H9 (cell line): Measurements from ENCODE around the gene TBC1D5. TPM values are rescaled to one million over a fixed set of nuclear protein-coding genes. Genes with fewer than 3 reads are reported as not detected.
"Not testable (repeated sequence)": the region's sequence is repeated elsewhere in the genome, so short reads cannot be mapped to it uniquely, and the experiment has no call there.

ENCODE experiments used
- DNase-seq: peaks from one replicate; pipeline ENCODE4 v3.0.0-alpha.2; 2017
- H2AFZ ChIP-seq: one replicate; pipeline ENCODE4 v1.6.1; 2013; ENCODE audit warnings: mild to moderate bottlenecking, low read length, control low read depth, moderate library complexity
- H2AK5ac ChIP-seq: 2 replicates; pipeline ENCODE4 v1.6.1; 2013; ENCODE audit warnings: low read length, control low read depth, mixed read lengths; ENCODE audit not compliant: insufficient read length
- H2BK120ac ChIP-seq: one replicate; pipeline ENCODE4 v1.6.1; 2013; ENCODE audit warnings: low read depth, mild to moderate bottlenecking, low read length, control low read depth, inconsistent platforms; ENCODE audit not compliant: poor library complexity, severe bottlenecking
- H2BK12ac ChIP-seq: 2 replicates; pipeline ENCODE4 v1.6.1; 2013; ENCODE audit warnings: low read length, control low read depth, mixed read lengths, low read depth; ENCODE audit not compliant: insufficient read length
- H2BK15ac ChIP-seq: 2 replicates; pipeline ENCODE4 v1.6.1; 2013; ENCODE audit warnings: low read depth, low read length, control low read depth
- H2BK20ac ChIP-seq: one replicate; pipeline ENCODE4 v1.6.1; 2013; ENCODE audit warnings: low read depth, mild to moderate bottlenecking, low read length, control low read depth, inconsistent platforms; ENCODE audit not compliant: poor library complexity, severe bottlenecking
- H2BK5ac ChIP-seq: 2 replicates; pipeline ENCODE4 v1.6.1; 2013; ENCODE audit warnings: low read length, control low read depth, mixed read lengths; ENCODE audit not compliant: insufficient read length
- H3K14ac ChIP-seq: 2 replicates; pipeline ENCODE4 v1.6.1; 2013; ENCODE audit warnings: low read length, control low read depth; ENCODE audit not compliant: insufficient read depth
- H3K18ac ChIP-seq: 2 replicates; pipeline ENCODE4 v1.6.1; 2013; ENCODE audit warnings: low read depth, mild to moderate bottlenecking, mixed read lengths, low read length, control low read depth; ENCODE audit not compliant: insufficient read length
- H3K23ac ChIP-seq: 2 replicates; pipeline ENCODE4 v1.6.1; 2013; ENCODE audit warnings: low read length, control low read depth, mixed read lengths, low read depth; ENCODE audit not compliant: insufficient read length
- H3K23me2 ChIP-seq: 2 replicates; pipeline ENCODE4 v1.6.1; 2013; ENCODE audit warnings: low read depth, mild to moderate bottlenecking, mixed read lengths, low read length, control low read depth; ENCODE audit not compliant: insufficient read length, poor library complexity, severe bottlenecking
- H3K27ac ChIP-seq: 2 replicates; pipeline ENCODE4 v1.5.1; 2013; ENCODE audit warnings: low read length, control low read depth, mixed read lengths, low read depth; ENCODE audit not compliant: insufficient read length
- H3K27me3 ChIP-seq: 2 replicates; pipeline ENCODE4 v1.6.1; 2013; ENCODE audit warnings: low read length, control low read depth, inconsistent platforms; ENCODE audit not compliant: insufficient read depth
- H3K4ac ChIP-seq: 2 replicates; pipeline ENCODE4 v1.6.1; 2013; ENCODE audit warnings: low read depth, mild to moderate bottlenecking, control low read depth, inconsistent platforms, low read length, moderate library complexity
- H3K4me1 ChIP-seq: 2 replicates; pipeline ENCODE4 v1.6.1; 2013; ENCODE audit warnings: low read length, control low read depth, inconsistent platforms; ENCODE audit not compliant: insufficient read depth
- H3K4me2 ChIP-seq: 2 replicates; pipeline ENCODE4 v1.6.1; 2013; ENCODE audit warnings: low read length, control low read depth, mixed read lengths; ENCODE audit not compliant: insufficient read length, insufficient read depth
- H3K56ac ChIP-seq: 2 replicates; pipeline ENCODE4 v1.6.1; 2013; ENCODE audit warnings: low read depth, mild to moderate bottlenecking, mixed read lengths, low read length, control low read depth; ENCODE audit not compliant: insufficient read length
- H3K79me1 ChIP-seq: 2 replicates; pipeline ENCODE4 v1.6.1; 2013; ENCODE audit warnings: low read depth, mild to moderate bottlenecking, moderate library complexity, low read length, control low read depth, inconsistent platforms; ENCODE audit not compliant: insufficient read depth, poor library complexity, severe bottlenecking
- H3K79me2 ChIP-seq: 2 replicates; pipeline ENCODE4 v1.6.1; 2013; ENCODE audit warnings: low read length, control low read depth, inconsistent platforms; ENCODE audit not compliant: insufficient read depth
- H3K9ac ChIP-seq: 2 replicates; pipeline ENCODE4 v1.6.1; 2013; ENCODE audit warnings: low read length, control low read depth, mixed read lengths; ENCODE audit not compliant: insufficient read length; ENCODE audit errors: extremely low read depth
- H3K9me3 ChIP-seq: one replicate; pipeline ENCODE4 v1.6.1; 2013; ENCODE audit warnings: low read depth, low read length, inconsistent platforms; ENCODE audit not compliant: control insufficient read depth
- H3T11ph ChIP-seq: one replicate; pipeline ENCODE4 v1.6.1; 2013; ENCODE audit warnings: mild to moderate bottlenecking, low read length, control low read depth, inconsistent platforms
- H4K20me1 ChIP-seq: one replicate; pipeline ENCODE4 v1.6.1; 2013; ENCODE audit not compliant: control insufficient read depth, insufficient read length, insufficient read depth
- H4K5ac ChIP-seq: 2 replicates; pipeline ENCODE4 v1.6.1; 2013; ENCODE audit warnings: low read depth, mild to moderate bottlenecking, mixed read lengths, low read length, control low read depth; ENCODE audit not compliant: insufficient read length
- H4K8ac ChIP-seq: replicated peaks from 2 replicates; pipeline ENCODE4 v1.6.1; 2013; ENCODE audit warnings: low read length, control low read depth, mixed read lengths, low read depth; ENCODE audit not compliant: insufficient read length
- H4K91ac ChIP-seq: 2 replicates; pipeline ENCODE4 v1.6.1; 2013; ENCODE audit warnings: low read depth, mild to moderate bottlenecking, moderate library complexity, mixed read lengths, low read length, control low read depth; ENCODE audit not compliant: insufficient read length
- H3K27ac Mint-ChIP-seq, 3 experiments: 2 replicates in 2 of 3; 3 replicates in 1 of 3; pipeline ENCODE4 v1.8.0; 2020 to 2021; ENCODE audit warnings: mixed read lengths in 3 of 3, mild to moderate bottlenecking in 1 of 3, moderate library complexity in 1 of 3
- H3K27me3 Mint-ChIP-seq: 2 replicates; pipeline ENCODE4 v1.8.0; 2021; ENCODE audit warnings: low read depth, mild to moderate bottlenecking, moderate library complexity, mixed read lengths
- H3K36me3 Mint-ChIP-seq, 3 experiments: 2 replicates in 2 of 3; 3 replicates in 1 of 3; pipeline ENCODE4 v1.8.0; 2020 to 2021; ENCODE audit warnings: low read depth in 3 of 3, mixed read lengths in 3 of 3; ENCODE audit not compliant: insufficient read depth in 1 of 3
- H3K4me1 Mint-ChIP-seq, 2 experiments: 2 replicates each; pipeline ENCODE4 v1.8.0; 2020; ENCODE audit warnings: mixed read lengths in 2 of 2
- H3K4me3 Mint-ChIP-seq, 2 experiments: 2 replicates in 1 of 2; 3 replicates in 1 of 2; pipeline ENCODE4 v1.8.0; 2020 to 2021; ENCODE audit warnings: mild to moderate bottlenecking in 2 of 2, mixed read lengths in 2 of 2, moderate library complexity in 1 of 2
- H3K9me3 Mint-ChIP-seq, 2 experiments: 2 replicates in 1 of 2; 3 replicates in 1 of 2; pipeline ENCODE4 v1.8.0; 2020; ENCODE audit warnings: mild to moderate bottlenecking in 2 of 2, mixed read lengths in 2 of 2, moderate library complexity in 1 of 2
- WGBS: extraction: QIAGEN DNeasy Blood & Tissue Kit; methylation state at CpG from one replicate; pipeline ENCODE4 v1.1.7; 2013; ENCODE audit warnings: missing lambda C conversion rate, low lambda C conversion rate, mixed read lengths; ENCODE audit not compliant: insufficient read length; ENCODE audit errors: extremely low coverage; 5-methylcytosine and 5-hydroxymethylcytosine counted together
- total RNA-seq: library from RNA; stranded (reverse); gene quantifications from 2 replicates; pipeline ENCODE4 v1.2.1, GENCODE V29; 2021

Gene TBC1D5
- total RNA-seq, 1 experiment from 2014 or later: 25.0 TPM

DNA sequence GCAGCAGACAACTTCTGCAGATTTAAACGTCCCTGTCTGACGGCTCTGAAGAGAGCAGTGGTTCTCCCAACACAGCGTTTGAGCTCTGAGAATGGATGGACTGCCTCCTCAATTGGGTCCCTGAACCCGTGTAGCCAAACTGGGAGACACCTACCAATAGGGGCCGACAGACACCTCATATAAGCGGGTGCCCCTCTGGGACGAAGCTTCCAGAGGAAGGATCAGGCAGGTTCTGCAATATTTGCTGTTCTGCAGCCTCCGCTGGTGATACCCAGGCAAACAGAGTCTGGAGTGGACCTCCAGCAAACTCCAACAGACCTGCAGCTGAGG lies 48.8 kb downstream of the TBC1D5 start:
- not testable (repeated sequence) for H2AK5ac ChIP-seq, H4K20me1 ChIP-seq, H3K23ac ChIP-seq, H3K9me3 ChIP-seq, H3K79me1 ChIP-seq, H3K79me2 ChIP-seq, H3K4me1 ChIP-seq, H2AFZ ChIP-seq, DNase-seq, H2BK5ac ChIP-seq, H3K23me2 ChIP-seq, H3K27me3 Mint-ChIP-seq, H2BK12ac ChIP-seq, H2BK20ac ChIP-seq, H2BK15ac ChIP-seq, H3K4me3 Mint-ChIP-seq, H2BK120ac ChIP-seq, H3K4me2 ChIP-seq, H3K27ac Mint-ChIP-seq, H4K5ac ChIP-seq, H4K8ac ChIP-seq, H3K4me1 Mint-ChIP-seq, H3K14ac ChIP-seq, H3K56ac ChIP-seq, H3K18ac ChIP-seq, H3K4ac ChIP-seq, H3T11ph ChIP-seq, H3K9ac ChIP-seq, H3K27ac ChIP-seq, H4K91ac ChIP-seq, H3K27me3 ChIP-seq
- Mint-ChIP-seq H3K36me3 (peaks cover 14 to 40% (median 17%) of the 10 kb centered on the region in 3 experiments), H3K9me3 (peaks cover 19 to 20% of the 10 kb centered on the region in 2 experiments; a peak in 4 of 5 replicates)
- WGBS: no CpG with 5 or more reads among the region's 8 CpGs

- H4K91ac ChIP-seq, H3K79me1 ChIP-seq, H3K18ac ChIP-seq, H2BK5ac ChIP-seq, H3K14ac ChIP-seq, H3K9me3 ChIP-seq, H3K27ac ChIP-seq, H4K5ac ChIP-seq, H3K27me3 Mint-ChIP-seq, H3K56ac ChIP-seq, H4K20me1 ChIP-seq, H3K9ac ChIP-seq, H3K4me1 Mint-ChIP-seq, H3K23ac ChIP-seq, H2BK12ac ChIP-seq, H3T11ph ChIP-seq, H3K4me3 Mint-ChIP-seq, H3K79me2 ChIP-seq, H2BK120ac ChIP-seq, H3K27ac Mint-ChIP-seq, H2AFZ ChIP-seq, H2BK15ac ChIP-seq, H2BK20ac ChIP-seq, H3K4ac ChIP-seq, H3K23me2 ChIP-seq, H3K4me2 ChIP-seq, H4K8ac ChIP-seq, H3K4me1 ChIP-seq, H2AK5ac ChIP-seq, H3K27me3 ChIP-seq: not testable (repeated sequence)
- Mint-ChIP-seq H3K36me3 (peaks cover 14 to 40% (median 17%) of the 10 kb centered on the region in 3 experiments), H3K9me3 (peaks cover 19 to 20% of the 10 kb centered on the region in 2 experiments; a peak in 4 of 5 replicates)
- DNase-seq: peak; percentile 34
- WGBS: no CpG with 5 or more reads among the region's 22 CpGs
Observed at GRCh38 chr3:17692846-17693669, 49.4 kb downstream of the TBC1D5 start.
